ENCODE results near the gene SS18L1.

Gene SS18L1

GRCh38 chr20:62150310-62150575 is 6.7 kb downstream of the SS18L1 start:
- H3K4me1 ChIP-seq (ENCODE audit: low read length) = no peaks in the 10 kb centered on the region
- TF ChIP-seq CTCF (IDR thresholded peaks at IDR 0.05; ENCODE audit: low read depth, low read length) = no peak
- H3K27ac ChIP-seq (ENCODE audit: low read length) = no peak overlapping the region
- H3K9ac ChIP-seq (ENCODE audit: low read length) = no peak overlapping the region
- peaks cover 88% of the 10 kb centered on the region for H3K79me2 ChIP-seq (ENCODE audit: low read length)
- H3K4me2 ChIP-seq (ENCODE audit: low read length) = no peak overlapping the region
- H3K27me3 ChIP-seq (ENCODE audit: low read depth, low read length) = no peaks in the 10 kb centered on the region
- no peak overlapping the region for H3K4me3 ChIP-seq (ENCODE audit: low read length)
- no peak overlapping the region for H2AFZ ChIP-seq (ENCODE audit: low read depth, low read length)
- H3K9me3 ChIP-seq (ENCODE audit: insufficient read depth, low read length) = no peaks in the 10 kb centered on the region
- peaks cover 33% of the 10 kb centered on the region for H3K36me3 ChIP-seq (replicated peaks; ENCODE audit: low read depth, low read length)
- H4K20me1 ChIP-seq (ENCODE audit: insufficient read depth, low read length) = peaks cover 50% of the 10 kb centered on the region

- H3K4me1 ChIP-seq (ENCODE audit: low read length) = no peaks in the 10 kb centered on the region
- H3K4me2 ChIP-seq (ENCODE audit: low read length) = no peak overlapping the region
- H3K27me3 ChIP-seq (ENCODE audit: low read depth, low read length) = no peaks in the 10 kb centered on the region
- peaks cover 29% of the 10 kb centered on the region for H3K36me3 ChIP-seq (replicated peaks; ENCODE audit: low read depth, low read length)
- H3K79me2 ChIP-seq (ENCODE audit: low read length) = peaks cover 85% of the 10 kb centered on the region
- H3K9ac ChIP-seq (ENCODE audit: low read length) = no peak overlapping the region
- no peak overlapping the region for H2AFZ ChIP-seq (ENCODE audit: low read depth, low read length)
- H3K27ac ChIP-seq (ENCODE audit: low read length) = no peak overlapping the region
- no peak overlapping the region for H3K4me3 ChIP-seq (ENCODE audit: low read length)
- TF ChIP-seq EZH2phosphoT487 (IDR thresholded peaks at IDR 0.05; ENCODE audit: low read depth) = no peak
- no peak for TF ChIP-seq CTCF (IDR thresholded peaks at IDR 0.05; ENCODE audit: low read depth, low read length)
- H3K9me3 ChIP-seq (ENCODE audit: insufficient read depth, low read length) = no peaks in the 10 kb centered on the region
- peaks cover 40% of the 10 kb centered on the region for H4K20me1 ChIP-seq (ENCODE audit: insufficient read depth, low read length)
Measured at GRCh38 chr20:62151225-62151624, 7.7 kb downstream of the SS18L1 start.

DNA sequence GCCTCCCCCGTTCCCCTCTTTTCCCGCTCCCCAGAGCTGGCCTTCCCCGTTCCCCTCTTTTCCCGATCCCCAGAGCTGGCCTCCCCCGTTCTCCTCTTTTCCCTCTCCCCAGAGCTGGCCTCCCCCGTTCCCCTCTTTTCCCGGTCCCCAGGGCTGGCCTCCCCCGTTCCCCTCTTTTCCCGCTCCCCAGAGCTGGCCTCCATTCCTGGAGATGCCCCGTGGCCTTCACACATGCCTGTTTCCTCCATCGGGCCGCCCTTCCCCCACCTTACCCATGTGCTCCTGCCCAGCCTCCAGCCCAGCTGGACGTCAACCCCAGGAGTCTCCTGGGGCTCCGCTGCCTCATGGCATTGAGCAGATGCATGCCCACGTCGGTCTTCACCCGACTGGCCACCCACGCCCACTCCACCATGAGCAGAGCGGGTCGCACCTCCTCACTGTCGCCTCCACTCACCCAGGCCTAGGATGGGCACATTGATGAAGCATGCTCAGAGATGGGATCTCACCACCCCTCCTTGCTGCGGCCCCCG is 8.3 kb downstream of the SS18L1 start:
- H3K79me2 ChIP-seq (ENCODE audit: low read length) = peaks cover 80% of the 10 kb centered on the region
- no peaks in the 10 kb centered on the region for H3K9me3 ChIP-seq (ENCODE audit: insufficient read depth, low read length)
- H3K4me3 ChIP-seq (ENCODE audit: low read length) = no peak overlapping the region
- no peak overlapping the region for H3K4me2 ChIP-seq (ENCODE audit: low read length)
- TF ChIP-seq EZH2phosphoT487 (IDR thresholded peaks at IDR 0.05; ENCODE audit: low read depth) = no peak
- no peak for TF ChIP-seq CTCF (IDR thresholded peaks at IDR 0.05; ENCODE audit: low read depth, low read length)
- H3K9ac ChIP-seq (ENCODE audit: low read length) = no peak overlapping the region
- H3K27me3 ChIP-seq (ENCODE audit: low read depth, low read length) = no peaks in the 10 kb centered on the region
- peaks cover 36% of the 10 kb centered on the region for H4K20me1 ChIP-seq (ENCODE audit: insufficient read depth, low read length)
- H3K27ac ChIP-seq (ENCODE audit: low read length) = no peak overlapping the region
- peaks cover 29% of the 10 kb centered on the region for H3K36me3 ChIP-seq (replicated peaks; ENCODE audit: low read depth, low read length)
- H2AFZ ChIP-seq (ENCODE audit: low read depth, low read length) = no peak overlapping the region
- H3K4me1 ChIP-seq (ENCODE audit: low read length) = no peaks in the 10 kb centered on the region

- no peaks in the 10 kb centered on the region for H3K4me1 ChIP-seq (ENCODE audit: low read length)
Measured at GRCh38 chr20:62155428-62156253, 12.1 kb downstream of the SS18L1 start.

More at GRCh38 chr20:62155428-62156253, 12.1 kb downstream of the SS18L1 start:
- Histone ChIP-seq H4K20me1 (ENCODE audit: insufficient read depth, low read length) (peaks cover 16% of the 10 kb centered on the region), H3K79me2 (ENCODE audit: low read length) (peaks cover 62% of the 10 kb centered on the region), H3K9ac (ENCODE audit: low read length) (no peak overlapping the region), H3K4me2 (ENCODE audit: low read length) (no peak overlapping the region), H2AFZ (ENCODE audit: low read depth, low read length) (no peak overlapping the region), H3K36me3 (replicated peaks; ENCODE audit: low read depth, low read length) (peaks cover 29% of the 10 kb centered on the region), H3K4me3 (ENCODE audit: low read length) (no peak overlapping the region), H3K27me3 (ENCODE audit: low read depth, low read length) (no peaks in the 10 kb centered on the region), H3K27ac (ENCODE audit: low read length) (no peak overlapping the region), H3K9me3 (ENCODE audit: insufficient read depth, low read length) (no peaks in the 10 kb centered on the region)
- TF ChIP-seq CTCF (IDR thresholded peaks at IDR 0.05; ENCODE audit: low read depth, low read length) (no peak), EZH2phosphoT487 (IDR thresholded peaks at IDR 0.05; ENCODE audit: low read depth) (no peak)

Data from OCI-LY3 (cell line).